Measurements from ENCODE around the gene LRP1.

DNA sequence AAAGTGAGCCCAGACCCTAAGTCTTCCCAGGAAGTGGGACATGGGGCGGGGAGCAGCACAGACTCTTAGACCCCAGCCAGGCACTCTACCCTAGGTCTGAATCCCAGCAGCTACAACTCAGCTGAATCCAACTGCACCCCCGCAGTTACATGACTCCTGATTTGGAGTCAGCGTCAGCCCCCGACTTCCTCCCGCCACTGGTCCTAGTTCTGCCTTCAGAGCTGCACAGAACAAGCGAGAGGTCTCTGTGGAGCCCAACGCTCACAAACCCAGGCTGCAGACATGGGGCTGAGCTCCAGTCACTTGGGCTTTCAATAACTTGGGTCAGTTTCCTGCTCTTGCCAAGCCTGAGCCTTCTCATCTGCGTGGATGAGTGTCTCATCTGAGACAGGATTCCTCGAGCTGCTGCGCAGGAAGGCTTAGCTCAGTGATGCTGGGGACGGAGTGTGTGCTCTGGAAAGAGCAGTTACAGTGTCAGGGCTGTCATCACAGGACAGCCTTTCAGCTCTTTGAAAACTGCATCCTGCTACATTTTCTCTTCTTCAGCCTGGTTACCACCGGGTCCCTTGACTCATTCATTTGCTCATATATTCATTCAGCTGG is 57.7 kb downstream of the LRP1 start:
- TF ChIP-seq, protein P1, sequence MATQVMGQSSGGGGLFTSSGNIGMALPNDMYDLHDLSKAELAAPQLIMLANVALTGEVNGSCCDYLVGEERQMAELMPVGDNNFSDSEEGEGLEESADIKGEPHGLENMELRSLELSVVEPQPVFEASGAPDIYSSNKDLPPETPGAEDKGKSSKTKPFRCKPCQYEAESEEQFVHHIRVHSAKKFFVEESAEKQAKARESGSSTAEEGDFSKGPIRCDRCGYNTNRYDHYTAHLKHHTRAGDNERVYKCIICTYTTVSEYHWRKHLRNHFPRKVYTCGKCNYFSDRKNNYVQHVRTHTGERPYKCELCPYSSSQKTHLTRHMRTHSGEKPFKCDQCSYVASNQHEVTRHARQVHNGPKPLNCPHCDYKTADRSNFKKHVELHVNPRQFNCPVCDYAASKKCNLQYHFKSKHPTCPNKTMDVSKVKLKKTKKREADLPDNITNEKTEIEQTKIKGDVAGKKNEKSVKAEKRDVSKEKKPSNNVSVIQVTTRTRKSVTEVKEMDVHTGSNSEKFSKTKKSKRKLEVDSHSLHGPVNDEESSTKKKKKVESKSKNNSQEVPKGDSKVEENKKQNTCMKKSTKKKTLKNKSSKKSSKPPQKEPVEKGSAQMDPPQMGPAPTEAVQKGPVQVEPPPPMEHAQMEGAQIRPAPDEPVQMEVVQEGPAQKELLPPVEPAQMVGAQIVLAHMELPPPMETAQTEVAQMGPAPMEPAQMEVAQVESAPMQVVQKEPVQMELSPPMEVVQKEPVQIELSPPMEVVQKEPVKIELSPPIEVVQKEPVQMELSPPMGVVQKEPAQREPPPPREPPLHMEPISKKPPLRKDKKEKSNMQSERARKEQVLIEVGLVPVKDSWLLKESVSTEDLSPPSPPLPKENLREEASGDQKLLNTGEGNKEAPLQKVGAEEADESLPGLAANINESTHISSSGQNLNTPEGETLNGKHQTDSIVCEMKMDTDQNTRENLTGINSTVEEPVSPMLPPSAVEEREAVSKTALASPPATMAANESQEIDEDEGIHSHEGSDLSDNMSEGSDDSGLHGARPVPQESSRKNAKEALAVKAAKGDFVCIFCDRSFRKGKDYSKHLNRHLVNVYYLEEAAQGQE (IDR thresholded peaks at IDR 0.05; ENCODE audit: insufficient replicate concordance, low read depth): no peak
- TF ChIP-seq, protein P2, sequence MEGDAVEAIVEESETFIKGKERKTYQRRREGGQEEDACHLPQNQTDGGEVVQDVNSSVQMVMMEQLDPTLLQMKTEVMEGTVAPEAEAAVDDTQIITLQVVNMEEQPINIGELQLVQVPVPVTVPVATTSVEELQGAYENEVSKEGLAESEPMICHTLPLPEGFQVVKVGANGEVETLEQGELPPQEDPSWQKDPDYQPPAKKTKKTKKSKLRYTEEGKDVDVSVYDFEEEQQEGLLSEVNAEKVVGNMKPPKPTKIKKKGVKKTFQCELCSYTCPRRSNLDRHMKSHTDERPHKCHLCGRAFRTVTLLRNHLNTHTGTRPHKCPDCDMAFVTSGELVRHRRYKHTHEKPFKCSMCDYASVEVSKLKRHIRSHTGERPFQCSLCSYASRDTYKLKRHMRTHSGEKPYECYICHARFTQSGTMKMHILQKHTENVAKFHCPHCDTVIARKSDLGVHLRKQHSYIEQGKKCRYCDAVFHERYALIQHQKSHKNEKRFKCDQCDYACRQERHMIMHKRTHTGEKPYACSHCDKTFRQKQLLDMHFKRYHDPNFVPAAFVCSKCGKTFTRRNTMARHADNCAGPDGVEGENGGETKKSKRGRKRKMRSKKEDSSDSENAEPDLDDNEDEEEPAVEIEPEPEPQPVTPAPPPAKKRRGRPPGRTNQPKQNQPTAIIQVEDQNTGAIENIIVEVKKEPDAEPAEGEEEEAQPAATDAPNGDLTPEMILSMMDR (IDR thresholded peaks at IDR 0.05; ENCODE audit: insufficient read depth, low read length): no peak
- TF ChIP-seq POLR2AphosphoS5 (IDR thresholded peaks at IDR 0.05; ENCODE audit: low read depth) (no peak), GABPA (IDR thresholded peaks at IDR 0.05; ENCODE audit: low read depth) (no peak)
